ENCODE measurements around the gene EXOC4. TPM values are rescaled to one million over a fixed set of nuclear protein-coding genes. Genes with fewer than 3 reads are reported as not detected.

The EXOC4 gene
- total RNA-seq, 1 experiment from 2014 or later, result 66.2 TPM

DNA sequence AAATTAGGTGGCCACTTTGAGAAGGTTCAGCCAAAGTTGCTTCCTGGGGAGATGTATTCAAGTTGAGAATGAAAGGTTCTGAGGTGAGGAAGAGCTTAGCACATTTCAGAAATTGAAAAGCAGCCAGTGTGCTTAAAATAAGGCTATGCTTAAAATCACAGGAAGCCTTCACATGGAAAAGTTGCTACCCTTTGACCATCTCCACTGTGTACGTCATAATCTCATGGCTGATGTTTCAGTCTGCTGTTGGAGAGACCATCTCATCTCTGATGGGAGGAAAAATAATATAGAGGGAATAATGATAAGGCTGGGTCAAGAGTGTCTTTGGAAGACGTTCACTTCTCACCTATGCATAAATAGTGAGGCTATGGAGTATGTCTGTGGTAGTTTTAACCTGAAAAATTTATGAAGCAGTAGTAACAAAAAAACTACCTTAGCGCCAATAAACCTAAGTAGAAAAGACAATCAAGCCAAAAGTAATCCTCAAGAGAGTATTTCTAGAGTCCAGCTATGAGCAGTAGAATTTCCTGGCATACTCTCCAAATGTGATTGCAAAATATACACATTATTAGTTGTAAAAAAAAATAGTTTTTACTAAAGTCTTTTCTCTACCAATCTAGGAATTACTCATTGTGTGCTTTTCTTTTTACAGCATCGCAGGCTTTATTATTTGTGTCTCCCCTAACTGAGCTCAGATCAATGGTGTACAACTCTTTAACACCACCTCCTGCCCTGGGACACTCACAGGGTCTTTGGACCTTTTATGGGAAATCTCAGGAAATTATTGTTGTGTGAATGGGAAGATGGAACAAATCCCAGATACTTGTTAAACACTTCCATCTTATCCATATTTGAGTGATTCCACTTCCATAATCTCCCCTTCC is 439.1 kb downstream of the EXOC4 start:
- no peak for DNase-seq
- Mint-ChIP-seq H3K4me1 (ENCODE audit: low read depth, unreplicated experiment) (no peaks in the 10 kb centered on the region), H3K4me3 (ENCODE audit: unreplicated experiment) (no peak overlapping the region), H3K27ac (ENCODE audit: unreplicated experiment) (no peak overlapping the region), H3K27me3 (ENCODE audit: insufficient read depth, unreplicated experiment) (no peaks in the 10 kb centered on the region), H3K36me3 (ENCODE audit: insufficient read depth, unreplicated experiment) (no peaks in the 10 kb centered on the region), H3K9me3 (ENCODE audit: unreplicated experiment) (no peaks in the 10 kb centered on the region)
- no peaks in the 10 kb centered on the region for H3K9me3 ChIP-seq
- H3K27me3 ChIP-seq (replicated peaks; ENCODE audit: control insufficient read depth, insufficient read depth, low read length), result no peaks in the 10 kb centered on the region
- CTCF ChIA-PET, result no interaction called here
- BruUV-seq (replicated peaks), result no TSS peak
- H3K4me3 ChIP-seq (ENCODE audit: low read depth, low read length), result no peak overlapping the region
- intact Hi-C loops (cut with micrococcal nuclease; ENCODE audit: unreplicated experiment), result no loop called here
- POLR2A ChIA-PET, result no interaction called here
- no peaks in the 10 kb centered on the region for H3K36me3 ChIP-seq (ENCODE audit: control insufficient read depth, insufficient read depth, low read length)
- TF ChIP-seq, protein P1, sequence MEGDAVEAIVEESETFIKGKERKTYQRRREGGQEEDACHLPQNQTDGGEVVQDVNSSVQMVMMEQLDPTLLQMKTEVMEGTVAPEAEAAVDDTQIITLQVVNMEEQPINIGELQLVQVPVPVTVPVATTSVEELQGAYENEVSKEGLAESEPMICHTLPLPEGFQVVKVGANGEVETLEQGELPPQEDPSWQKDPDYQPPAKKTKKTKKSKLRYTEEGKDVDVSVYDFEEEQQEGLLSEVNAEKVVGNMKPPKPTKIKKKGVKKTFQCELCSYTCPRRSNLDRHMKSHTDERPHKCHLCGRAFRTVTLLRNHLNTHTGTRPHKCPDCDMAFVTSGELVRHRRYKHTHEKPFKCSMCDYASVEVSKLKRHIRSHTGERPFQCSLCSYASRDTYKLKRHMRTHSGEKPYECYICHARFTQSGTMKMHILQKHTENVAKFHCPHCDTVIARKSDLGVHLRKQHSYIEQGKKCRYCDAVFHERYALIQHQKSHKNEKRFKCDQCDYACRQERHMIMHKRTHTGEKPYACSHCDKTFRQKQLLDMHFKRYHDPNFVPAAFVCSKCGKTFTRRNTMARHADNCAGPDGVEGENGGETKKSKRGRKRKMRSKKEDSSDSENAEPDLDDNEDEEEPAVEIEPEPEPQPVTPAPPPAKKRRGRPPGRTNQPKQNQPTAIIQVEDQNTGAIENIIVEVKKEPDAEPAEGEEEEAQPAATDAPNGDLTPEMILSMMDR (IDR thresholded peaks at IDR 0.05; ENCODE audit: insufficient read depth in 1 of 2, low read depth in 1 of 2, low read length in 1 of 2, severe bottlenecking in 1 of 2, unreplicated experiment in 1 of 2), result no peak
- no peaks in the 10 kb centered on the region for H3K4me1 ChIP-seq

- H3K4me3 Mint-ChIP-seq (ENCODE audit: unreplicated experiment), result no peak overlapping the region
- no peaks in the 10 kb centered on the region for H3K9me3 Mint-ChIP-seq (ENCODE audit: unreplicated experiment)
- CTCF ChIA-PET, result no interaction called here
- Histone ChIP-seq H3K27me3 (replicated peaks; ENCODE audit: control insufficient read depth, insufficient read depth, low read length) (no peaks in the 10 kb centered on the region), H3K4me1 (no peaks in the 10 kb centered on the region), H3K9me3 (no peaks in the 10 kb centered on the region), H3K4me3 (ENCODE audit: low read depth, low read length) (no peak overlapping the region), H3K36me3 (ENCODE audit: control insufficient read depth, insufficient read depth, low read length) (no peaks in the 10 kb centered on the region)
- TF ChIP-seq, protein P1 (IDR thresholded peaks at IDR 0.05; ENCODE audit: insufficient read depth in 1 of 2, low read depth in 1 of 2, low read length in 1 of 2, severe bottlenecking in 1 of 2, unreplicated experiment in 1 of 2), result no peak
- BruUV-seq (replicated peaks), result no TSS peak
- H3K27me3 Mint-ChIP-seq (ENCODE audit: insufficient read depth, unreplicated experiment), result no peaks in the 10 kb centered on the region
- no peaks in the 10 kb centered on the region for H3K4me1 Mint-ChIP-seq (ENCODE audit: low read depth, unreplicated experiment)
- POLR2A ChIA-PET, result no interaction called here
- no peak for DNase-seq
- no peaks in the 10 kb centered on the region for H3K36me3 Mint-ChIP-seq (ENCODE audit: insufficient read depth, unreplicated experiment)
- no peak overlapping the region for H3K27ac Mint-ChIP-seq (ENCODE audit: unreplicated experiment)
- intact Hi-C loops (cut with micrococcal nuclease; ENCODE audit: unreplicated experiment), result no loop called here
Measured at GRCh38 chr7:133693281-133693680, 440.4 kb downstream of the EXOC4 start.

- Mint-ChIP-seq H3K4me1 (ENCODE audit: low read depth, unreplicated experiment) (no peaks in the 10 kb centered on the region), H3K4me3 (ENCODE audit: unreplicated experiment) (no peak overlapping the region), H3K36me3 (ENCODE audit: insufficient read depth, unreplicated experiment) (no peaks in the 10 kb centered on the region), H3K9me3 (ENCODE audit: unreplicated experiment) (no peaks in the 10 kb centered on the region), H3K27ac (ENCODE audit: unreplicated experiment) (no peak overlapping the region), H3K27me3 (ENCODE audit: insufficient read depth, unreplicated experiment) (no peaks in the 10 kb centered on the region)
- intact Hi-C loops (cut with micrococcal nuclease; ENCODE audit: unreplicated experiment), result no loop called here
- Histone ChIP-seq H3K27me3 (replicated peaks; ENCODE audit: control insufficient read depth, insufficient read depth, low read length) (no peaks in the 10 kb centered on the region), H3K4me1 (no peaks in the 10 kb centered on the region), H3K36me3 (ENCODE audit: control insufficient read depth, insufficient read depth, low read length) (no peaks in the 10 kb centered on the region), H3K4me3 (ENCODE audit: low read depth, low read length) (no peak overlapping the region), H3K9me3 (no peaks in the 10 kb centered on the region)
- no peak for DNase-seq
- BruUV-seq (replicated peaks), result no TSS peak
- TF ChIP-seq, protein P1 (IDR thresholded peaks at IDR 0.05; ENCODE audit: insufficient read depth in 1 of 2, low read depth in 1 of 2, low read length in 1 of 2, severe bottlenecking in 1 of 2, unreplicated experiment in 1 of 2), result no peak
- CTCF ChIA-PET, result no interaction called here
- POLR2A ChIA-PET, result no interaction called here
Measured at GRCh38 chr7:133696056-133696455, 443.2 kb downstream of the EXOC4 start.
